GM12878 (cell line): ENCODE measurements around the gene AMER2. TPM values are rescaled to one million over a fixed set of nuclear protein-coding genes. Genes with fewer than 3 reads are reported as not detected.

ENCODE experiments used
- ATAC-seq: fragments of 200-7000 bp; cut with Tn5 transposase; 3 replicates; pipeline ENCODE4 v1.9.1; 2020; ENCODE audit warnings: mild to moderate bottlenecking, moderate library complexity
- BruUV-seq: library from RNA; stranded (reverse); fragments of 400-500 nt; replicated peaks from 2 replicates; lab custom pipeline; 2021; lab: Mats Ljungman, UMichigan
- CTCF ChIA-PET: fragments of 300-600 bp; sonication (Branson Sonifier 250); formaldehyde crosslinking; extraction: SDS; loops from one replicate; lab custom pipeline; 2021; ENCODE audit warnings: inconsistent platforms; lab: Yijun Ruan, JAX
- POLR2A ChIA-PET: fragments of 350-600 bp; formaldehyde crosslinking; extraction: SDS; loops from one replicate; lab custom pipeline; 2021; ENCODE audit warnings: inconsistent platforms; lab: Charles Lee
- RAD21 ChIA-PET: fragments of 300-600 bp; sonication (Branson Sonifier 250); formaldehyde crosslinking; loops from one replicate; lab custom pipeline; 2023; ENCODE audit warnings: antibody characterized with exemption; ENCODE audit not compliant: unreplicated experiment; lab: Charles Lee
- SMC1A ChIA-PET: fragments of 300-600 bp; sonication (Branson Sonifier 250); formaldehyde crosslinking; loops from one replicate; lab custom pipeline; 2023; ENCODE audit not compliant: unreplicated experiment, uncharacterized antibody; lab: Charles Lee
- DNase-seq: peaks from one replicate; pipeline ENCODE4 v3.0.0-alpha.2; 2011; ENCODE audit warnings: low read depth, low spot score
- FAIRE-seq: peaks from 3 replicates; lab custom pipeline; 2011; peaks lifted over from hg19 to GRCh38; lab: Jason Lieb, UNC
- H2AFZ ChIP-seq: 2 replicates; pipeline ENCODE4 v1.6.0; 2011; ENCODE audit warnings: low read depth, low read length, control low read depth; ENCODE audit not compliant: control insufficient read depth
- H3K27ac ChIP-seq: 2 replicates; pipeline ENCODE4 v1.5.1; 2011; ENCODE audit warnings: control low read depth; ENCODE audit not compliant: control insufficient read depth, insufficient read depth
- H3K27me3 ChIP-seq, 2 experiments: replicated peaks in 1 of 2; 2 replicates each; pipeline versions ENCODE4 v1.6.0 to v1.6.1; 2011; ENCODE audit warnings: low read length in 1 of 2; ENCODE audit not compliant: control insufficient read depth in 2 of 2, insufficient read depth in 2 of 2
- H3K36me3 ChIP-seq, 2 experiments: 2 replicates each; pipeline ENCODE4 v1.5.1; 2011; ENCODE audit warnings: low read length in 1 of 2; ENCODE audit not compliant: control insufficient read depth in 2 of 2, insufficient read depth in 2 of 2
- H3K4me1 ChIP-seq: 2 replicates; pipeline ENCODE4 v1.6.1; 2011; ENCODE audit warnings: mild to moderate bottlenecking, low read length, moderate library complexity, mixed read lengths; ENCODE audit not compliant: control insufficient read depth, insufficient read depth
- H3K4me2 ChIP-seq: 2 replicates; pipeline ENCODE4 v1.6.0; 2011; ENCODE audit warnings: control low read depth; ENCODE audit not compliant: control insufficient read depth, insufficient read depth
- H3K4me3 ChIP-seq: fragments of 200-600 bp; sonication (generic); 2 replicates; pipeline ENCODE4 v1.5.1; 2016
- H3K79me2 ChIP-seq: 2 replicates; pipeline ENCODE4 v1.6.0; 2011; ENCODE audit warnings: low read length; ENCODE audit not compliant: control insufficient read depth, insufficient read depth
- H3K9ac ChIP-seq: 2 replicates; pipeline ENCODE4 v1.8.0; 2011; ENCODE audit warnings: low read length, control low read depth, mixed read lengths; ENCODE audit not compliant: control insufficient read depth, insufficient read depth
- H3K9me3 ChIP-seq: replicated peaks from 3 replicates; pipeline ENCODE4 v1.5.1; 2011; ENCODE audit warnings: mild to moderate bottlenecking, low read length; ENCODE audit not compliant: control insufficient read depth, insufficient read depth
- H4K20me1 ChIP-seq: 2 replicates; pipeline ENCODE4 v1.6.0; 2011; ENCODE audit not compliant: control insufficient read depth, insufficient read depth
- BCLAF1 ChIP-seq: fragments of 450-650 bp; IDR thresholded peaks from 2 replicates; pipeline ENCODE4 v1.6.1; 2017; ENCODE audit warnings: antibody characterized with exemption, mild to moderate bottlenecking, moderate library complexity
- CUX1 ChIP-seq: IDR thresholded peaks from 2 replicates; pipeline ENCODE4 v1.6.1; 2012; ENCODE audit warnings: improper control_type of control experiment, low read depth, low read length; ENCODE audit not compliant: insufficient replicate concordance
- E4F1 ChIP-seq: fragments of 450-650 bp; IDR thresholded peaks from 2 replicates; pipeline ENCODE4 v1.6.1; 2018; ENCODE audit warnings: borderline replicate concordance, mild to moderate bottlenecking; ENCODE audit not compliant: partially characterized antibody
- FOS ChIP-seq: IDR thresholded peaks from 3 replicates; pipeline ENCODE4 v1.6.1; 2011; ENCODE audit warnings: borderline replicate concordance; ENCODE audit not compliant: insufficient read length; ENCODE audit errors: extremely low read depth
- MYB ChIP-seq: fragments of 150-350 bp; IDR thresholded peaks from 2 replicates; pipeline ENCODE4 v1.6.1; 2014; ENCODE audit warnings: mild to moderate bottlenecking, low read depth, low read length, borderline replicate concordance
- SREBF2 ChIP-seq: IDR thresholded peaks from 2 replicates; pipeline ENCODE4 v1.6.1; 2012; ENCODE audit warnings: mild to moderate bottlenecking, low read length
- TCF12 ChIP-seq: IDR thresholded peaks from 2 replicates; pipeline ENCODE4 v1.6.1; 2011; ENCODE audit warnings: low read depth, mild to moderate bottlenecking, low read length
- TCF7 ChIP-seq: IDR thresholded peaks from 2 replicates; pipeline ENCODE4 v1.6.1; 2014; ENCODE audit warnings: antibody characterized with exemption, borderline replicate concordance
- WGBS: methylation state at CpG from one replicate; pipeline ENCODE4 v1.1.6; 2016; ENCODE audit warnings: low lambda C conversion rate; ENCODE audit not compliant: insufficient replicate concordance, insufficient coverage; ENCODE audit errors: missing lambda C conversion rate; 5-methylcytosine and 5-hydroxymethylcytosine counted together
- in situ Hi-C: fragments of 300-500 bp; cut with MboI; formaldehyde crosslinking; loops from 9 replicates; pipeline ENCODE4 v1.14.3; 2018; ENCODE audit warnings: mixed read lengths
- intact Hi-C: fragments of 100-400 bp; cut with micrococcal nuclease; formaldehyde crosslinking; loops from one replicate; pipeline ENCODE4 v1.14.2; 2022; ENCODE audit not compliant: unreplicated experiment
- polyA plus RNA-seq, 11 experiments: library from polyadenylated mRNA; depleted of rRNA in 4 of 11; unstranded in 6 of 11; stranded (reverse) in 5 of 11; fragments of >200 nt; fragmentation: Nextera tagmentation in 4 of 11; fragmentation: Illumina TruSeq in 1 of 11; extraction: Ambion mirVana in 4 of 11; extraction: Trizol in 1 of 11; gene quantifications; 1 replicate in 1 of 11; 2 replicates in 10 of 11; pipeline versions ENCODE4 v1.2.1 to v1.2.3, GENCODE V29; 2011 to 2016; ENCODE audit warnings: inconsistent platforms in 2 of 11, missing spikeins in 2 of 11, low read depth in 1 of 11
- total RNA-seq, 4 experiments: library from RNA; depleted of rRNA in 3 of 4; stranded (reverse); fragments of >200 nt in 3 of 4; fragmentation: Illumina TruSeq in 1 of 4; extraction: Trizol in 1 of 4; gene quantifications; 2 replicates each; pipeline versions ENCODE4 v1.2.1 to v1.2.3, GENCODE V29; 2013 to 2021
- TF ChIP-seq, protein P1 (sequence below): IDR thresholded peaks from 2 replicates; pipeline ENCODE4 v1.6.1; 2012; ENCODE audit warnings: low read depth, low read length, improper control_type of control experiment

AMER2 gene
- total and polyA plus RNA-seq, 10 of the 15 experiments (the other 5 are each of a cell fraction or from before 2014, with no cell fraction given) = 0.01 to 0.34 (median 0.21) TPM

- WGBS = 82% methylated on average over 4 of the region's 4 CpGs
- no TSS peak for BruUV-seq
- TF ChIP-seq E4F1 = no peak
- TF ChIP-seq MYB = no peak
- TF ChIP-seq SREBF2 = no peak
- TF ChIP-seq, protein P1, sequence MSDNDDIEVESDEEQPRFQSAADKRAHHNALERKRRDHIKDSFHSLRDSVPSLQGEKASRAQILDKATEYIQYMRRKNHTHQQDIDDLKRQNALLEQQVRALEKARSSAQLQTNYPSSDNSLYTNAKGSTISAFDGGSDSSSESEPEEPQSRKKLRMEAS = no peak
- no peak for TF ChIP-seq FOS
- TF ChIP-seq TCF12 = no peak
- TF ChIP-seq CUX1 = no peak
- no peak for TF ChIP-seq BCLAF1
- TF ChIP-seq TCF7 = no peak
- POLR2A ChIA-PET = no interaction called here
- H2AFZ ChIP-seq = no peak overlapping the region
- ATAC-seq (no peak), FAIRE-seq (no peak), DNase-seq (no peak)
- RAD21 ChIA-PET = no interaction called here
- H3K4me2 ChIP-seq = no peak overlapping the region
- no peaks in the 10 kb centered on the region for H3K27me3 ChIP-seq
- H3K9ac ChIP-seq = no peak overlapping the region
- no peaks in the 10 kb centered on the region for H3K36me3 ChIP-seq
- no peaks in the 10 kb centered on the region for H3K4me1 ChIP-seq
- H3K79me2 ChIP-seq = no peaks in the 10 kb centered on the region
- H3K27ac ChIP-seq = no peak overlapping the region
- no peak overlapping the region for H3K4me3 ChIP-seq
- in situ Hi-C loops (no loop called here), intact Hi-C loops (loop anchor here (10.0 kb wide), 1 partner anchor 60 kb away; no protein-coding TSS in a partner anchor)
- CTCF ChIA-PET = no interaction called here
- SMC1A ChIA-PET = no interaction called here
- no peaks in the 10 kb centered on the region for H4K20me1 ChIP-seq
- no peaks in the 10 kb centered on the region for H3K9me3 ChIP-seq
These were observed 32.8 kb upstream of the AMER2 start for GRCh38 chr13:25204863-25205262.
